Measurements from ENCODE around the gene DNAJA3. TPM values are rescaled to one million over a fixed set of nuclear protein-coding genes. Genes with fewer than 3 reads are reported as not detected.

DNAJA3 gene
- total and polyA plus RNA-seq, 9 of the 15 experiments (the other 6 are each of a cell fraction or from before 2014, with no cell fraction given): 8.1 to 105 (median 79.0) TPM

- FAIRE-seq (no peak), ATAC-seq (no peak), DNase-seq (ENCODE audit: extremely low read depth in 1 of 4, low spot score in 3 of 4) (no peak)
- WGBS (ENCODE audit: insufficient coverage, low coverage, missing lambda C conversion rate): 62% methylated on average over 8 of the region's 8 CpGs
- H3K9me1 ChIP-seq (ENCODE audit: control insufficient read depth, insufficient read depth, low read length): no peaks in the 10 kb centered on the region
- H3K36me3 ChIP-seq (ENCODE audit: control insufficient read depth, insufficient read depth, low read length): peaks cover 27% of the 10 kb centered on the region
- no peak overlapping the region for H3K27ac ChIP-seq (ENCODE audit: extremely low read depth, low read depth, low read length)
- no peak for TF ChIP-seq STAT5B (CRISPR knock-in tag; IDR thresholded peaks at IDR 0.05)
- no peak for TF ChIP-seq HMG20A (CRISPR knock-in tag; conservative IDR thresholded peaks at IDR 0.05)
- no peak for TF ChIP-seq NR3C1 (CRISPR knock-in tag; IDR thresholded peaks at IDR 0.05)
- no peak for TF ChIP-seq NRF1 (conservative IDR thresholded peaks at IDR 0.05 in 1 of 2, IDR thresholded peaks at IDR 0.05 in 1 of 2)
- TF ChIP-seq NEUROD1 (IDR thresholded peaks at IDR 0.05; ENCODE audit: borderline replicate concordance, low read depth, low read length, partially characterized antibody): no peak
- TF ChIP-seq HDAC8 (tag; IDR thresholded peaks at IDR 0.05): no peak
- no peak for TF ChIP-seq E2F5 (CRISPR knock-in tag; IDR thresholded peaks at IDR 0.05)
- TF ChIP-seq HEY1 (CRISPR knock-in tag; IDR thresholded peaks at IDR 0.05; ENCODE audit: borderline replicate concordance): no peak
- TF ChIP-seq GATAD2A (IDR thresholded peaks at IDR 0.05): no peak
- no peak for TF ChIP-seq C11orf30 (IDR thresholded peaks at IDR 0.05; ENCODE audit: low read depth)
- TF ChIP-seq ZNF398 (CRISPR knock-in tag; IDR thresholded peaks at IDR 0.05): no peak
- TF ChIP-seq TRIM28 (IDR thresholded peaks at IDR 0.05): no peak
- no peak for TF ChIP-seq PHF20 (IDR thresholded peaks at IDR 0.05; ENCODE audit: partially characterized antibody)
- TF ChIP-seq RBBP5 (IDR thresholded peaks at IDR 0.05; ENCODE audit: borderline replicate concordance, insufficient read depth, low read length, poor library complexity, severe bottlenecking): no peak
- no peak for TF ChIP-seq BHLHE40 (IDR thresholded peaks at IDR 0.05; ENCODE audit: low read length)
- ChIA-PET CTCF (ENCODE audit: low intra/inter-chr PET ratio) (no interaction called here), POLR2A (interaction anchor here (0.7 to 3.4 kb wide), 3 partner anchors 9 to 98 kb away, joined by 3 to 10 read pairs (median 3); no protein-coding TSS in a partner anchor)
- H3K9ac ChIP-seq (ENCODE audit: insufficient read depth in 1 of 2, low read depth in 2 of 2, low read length in 2 of 2): peak overlapping the region in 1 of 2 experiments; percentile 55; a peak in 1 of 4 replicates
- peaks cover 41% of the 10 kb centered on the region; the same call in 2 of the 3 replicates for H3K79me2 ChIP-seq (ENCODE audit: control insufficient read depth, insufficient read depth, low read length)
- no peaks in the 10 kb centered on the region for H3K9me3 ChIP-seq (replicated peaks; ENCODE audit: control insufficient read depth, insufficient read depth, low read depth, low read length)
- H4K20me1 ChIP-seq (replicated peaks; ENCODE audit: control insufficient read depth, insufficient read depth, low read length): peaks cover 7% of the 10 kb centered on the region; the same call in 1 of the 2 replicates
- H3K27me3 ChIP-seq (ENCODE audit: control insufficient read depth in 2 of 2, insufficient read depth in 2 of 2, low read length in 2 of 2): no peaks in the 10 kb centered on the region
- no peak overlapping the region for H2AFZ ChIP-seq (ENCODE audit: low read depth, low read length)
- intact Hi-C loops (cut with micrococcal nuclease) (no loop called here), in situ Hi-C loops (cut with MboI) (no loop called here)
- H3K4me1 ChIP-seq (replicated peaks in 1 of 2; ENCODE audit: control insufficient read depth in 2 of 2, insufficient read depth in 2 of 2, low read length in 2 of 2): peaks cover 0 to 2% of the 10 kb centered on the region in 2 experiments; a peak in 2 of 5 replicates
- BruUV-seq (replicated peaks): no TSS peak
- no peak overlapping the region for H3K4me2 ChIP-seq (ENCODE audit: insufficient read depth, low read length)
- H3K4me3 ChIP-seq: no peak overlapping the region
Observed at GRCh38 chr16:4498546-4499195, 73.0 kb downstream of the DNAJA3 start.
